Pancreas (tissue), 10 donors: ENCODE results near the gene ACOX3. TPM values are rescaled to one million over a fixed set of nuclear protein-coding genes. Genes with fewer than 3 reads are reported as not detected.
A peak's percentile ranks its signal among the peaks of the same experiment; 100 is the strongest.
"Not testable (repeated sequence)": the region's sequence is repeated elsewhere in the genome, so short reads cannot be mapped to it uniquely, and the experiment has no call there.

ENCODE experiments used
- ATAC-seq, 4 donors: fragments of 200-7000 bp; cut with Tn5 transposase; one replicate each; pipeline versions ENCODE4 v1.8.0 to v1.9.1; 2020; ENCODE audit warnings: mild to moderate bottlenecking in 4 of 4, moderate library complexity in 4 of 4
- DNase-seq, 6 donors: peaks; one replicate each; pipeline ENCODE4 v3.0.0-alpha.2; 2020
- FAIRE-seq: peaks from 2 replicates; lab custom pipeline; 2012; peaks lifted over from hg19 to GRCh38; lab: Jason Lieb, UNC
- H3K27ac ChIP-seq, 4 donors: fragments of 200-600 bp; sonication (generic); 1 replicate in 3 of 4; 2 replicates in 1 of 4; pipeline versions ENCODE4 v1.5.0 to v1.8.0; 2020
- H3K27me3 ChIP-seq, 4 donors: fragments of 200-600 bp; one replicate each; pipeline ENCODE4 v1.8.0; 2021
- H3K36me3 ChIP-seq, 3 donors: fragments of 200-600 bp; sonication (generic) in 1 of 3; one replicate each; pipeline versions ENCODE4 v1.5.0 to v1.8.0; 2020 to 2021
- H3K4me1 ChIP-seq, 3 donors: fragments of 200-600 bp; one replicate each; pipeline ENCODE4 v1.8.0; 2021
- H3K4me3 ChIP-seq, 4 donors: fragments of 200-600 bp; sonication (generic) in 2 of 4; one replicate each; pipeline versions ENCODE4 v1.5.0 to v1.8.0; 2020 to 2021
- H3K9me3 ChIP-seq, 4 donors: fragments of 200-600 bp; one replicate each; pipeline ENCODE4 v1.8.0; 2021
- CTCF ChIP-seq, 4 donors: fragments of 200-600 bp; sonication (generic) in 3 of 4; IDR thresholded peaks; one replicate each; pipeline versions ENCODE4 v1.5.0 to v1.8.0; 2021; ENCODE audit warnings: antibody characterized with exemption in 4 of 4
- WGBS, 2 donors: extraction: QIAGEN DNeasy Blood & Tissue Kit; methylation state at CpG; one replicate each; pipeline ENCODE4 v1.1.7; 2013; 5-methylcytosine and 5-hydroxymethylcytosine counted together
- intact Hi-C, 3 donors: fragments of 100-400 bp; cut with DNase I; formaldehyde crosslinking; loops; one replicate each; pipeline versions ENCODE4 v1.11.1 to v1.14.2; 2022
- polyA plus RNA-seq, 2 donors: library from polyadenylated mRNA; stranded (reverse); fragments of 200-250 nt; gene quantifications; one replicate each; pipeline ENCODE4 v1.2.3, GENCODE V29; 2013
- total RNA-seq, 6 donors: library from RNA; stranded (reverse); fragmentation: NEBNext Ultra II Directional in 4 of 6; extraction: Animal tissue kit (Norgen Biotek cat#: 25700) in 4 of 6; gene quantifications; one replicate each; pipeline versions ENCODE4 v1.2.1 to v1.2.4, GENCODE V29; 2021 to 2023
- donor health status: healthy with polysubstance abuse.
- donor health status: DM: no; HTN: no; CAD: no; lungs with moderate emphysema.
- donor health status: DM: no; HTN: no; CAD: no.
- donor health status: control.
- donor health status: control.
- donor health status: Bipolar disorder and iron deficiency.
- donor health status: DM: yes; HTN: yes; CAD: no.
- donor health status: DM: no; HTN: no; CAD: no.
- donor health status: DM: no; HTN: no; CAD: no.
- donor health status: DM: yes; HTN: yes; CAD: no.

Gene ACOX3
- total and polyA plus RNA-seq, 8 donors, result 16.1 to 24.8 (median 18.6) TPM

GRCh38 chr4:8387615-8388527 lies 52.7 kb downstream of the ACOX3 start:
- ATAC-seq (no peak), FAIRE-seq (no peak), DNase-seq (peak in 2 of 6 donors; percentile 2 to 51)
- H3K4me1 ChIP-seq, result no peaks in the 10 kb centered on the region
- no peaks in the 10 kb centered on the region for H3K27me3 ChIP-seq
- no peak overlapping the region for H3K27ac ChIP-seq
- intact Hi-C loops, result no loop called here
- no peak overlapping the region for H3K4me3 ChIP-seq
- peaks cover 0 to 33% (median 18%) of the 10 kb centered on the region in 3 donors for H3K36me3 ChIP-seq
- H3K9me3 ChIP-seq, result no peaks in the 10 kb centered on the region
- no peak for TF ChIP-seq CTCF (IDR thresholded peaks at IDR 0.05)
- 92 to 95% methylated on average over 33 of the region's 33 CpGs for WGBS, 2 donors

- Histone ChIP-seq H3K27me3 (no peaks in the 10 kb centered on the region), H3K4me3 (no peak overlapping the region), H3K27ac (no peak overlapping the region), H3K36me3 (peaks cover 0 to 33% (median 15%) of the 10 kb centered on the region in 3 donors), H3K9me3 (no peaks in the 10 kb centered on the region), H3K4me1 (no peaks in the 10 kb centered on the region)
- no peak for TF ChIP-seq CTCF (IDR thresholded peaks at IDR 0.05)
- ATAC-seq (no peak), DNase-seq (peak in 1 of 6 donors; percentile 51), FAIRE-seq (no peak)
- WGBS, 2 donors, result 93 to 97% methylated on average over 22 of the region's 22 CpGs
- intact Hi-C loops, result no loop called here
Measured at GRCh38 chr4:8387194-8387593, 53.3 kb downstream of the ACOX3 start.

- Histone ChIP-seq H3K27me3 (no peaks in the 10 kb centered on the region), H3K36me3 (peaks cover 0 to 29% (median 10%) of the 10 kb centered on the region in 3 donors), H3K4me1 (no peaks in the 10 kb centered on the region), H3K27ac (no peak overlapping the region), H3K9me3 (no peaks in the 10 kb centered on the region), H3K4me3 (no peak overlapping the region)
- TF ChIP-seq CTCF (IDR thresholded peaks at IDR 0.05), result no peak
- no peak for FAIRE-seq
- intact Hi-C loops, result no loop called here
- peak in 1 of 6 donors; percentile 57 for DNase-seq
- ATAC-seq, result no peak
- WGBS, 2 donors, result 92 to 94% methylated on average over 24 of the region's 24 CpGs
Measured at GRCh38 chr4:8386731-8387130, 53.8 kb downstream of the ACOX3 start.

- DNase-seq, H3K27me3 ChIP-seq, ATAC-seq, FAIRE-seq, H3K4me3 ChIP-seq, intact Hi-C loops, H3K27ac ChIP-seq, H3K4me1 ChIP-seq, H3K9me3 ChIP-seq: not testable (repeated sequence)
- WGBS, 2 donors, result 95% methylated on average over 13 of the region's 13 CpGs
- peaks cover 0 to 30% (median 7%) of the 10 kb centered on the region in 3 donors for H3K36me3 ChIP-seq
Measured at GRCh38 chr4:8386131-8386530, 54.4 kb downstream of the ACOX3 start.

GRCh38 chr4:8385611-8386010 lies 54.9 kb downstream of the ACOX3 start:
- Histone ChIP-seq H3K4me3 (no peak overlapping the region), H3K27me3 (no peaks in the 10 kb centered on the region), H3K4me1 (no peaks in the 10 kb centered on the region), H3K9me3 (no peaks in the 10 kb centered on the region), H3K36me3 (peaks cover 0 to 35% (median 7%) of the 10 kb centered on the region in 3 donors), H3K27ac (no peak overlapping the region)
- WGBS, 2 donors, result 89 to 90% methylated on average over 11 of the region's 11 CpGs
- intact Hi-C loops, result no loop called here
- ATAC-seq (no peak), FAIRE-seq (no peak), DNase-seq (no peak)
- no peak for TF ChIP-seq CTCF (IDR thresholded peaks at IDR 0.05)
